BLaER1 (cell line): Measurements from ENCODE around the gene NGEF.

ENCODE experiments used
- H3K27ac ChIP-seq: shearing (Covaris generic); formaldehyde crosslinking; 2 replicates; pipeline ENCODE4 v1.8.1; 2022
- H3K27me3 ChIP-seq: shearing (Covaris generic); formaldehyde crosslinking; 2 replicates; pipeline ENCODE4 v1.8.1; 2022
- H3K36me3 ChIP-seq: shearing (Covaris generic); formaldehyde crosslinking; 2 replicates; pipeline ENCODE4 v1.8.1; 2022
- H3K4me1 ChIP-seq: shearing (Covaris generic); formaldehyde crosslinking; 2 replicates; pipeline ENCODE4 v1.8.1; 2022
- H3K4me2 ChIP-seq: shearing (Covaris generic); formaldehyde crosslinking; 2 replicates; pipeline ENCODE4 v1.8.1; 2022
- H3K4me3 ChIP-seq: shearing (Covaris generic); formaldehyde crosslinking; 2 replicates; pipeline ENCODE4 v1.8.1; 2022
- H3K9ac ChIP-seq: shearing (Covaris generic); formaldehyde crosslinking; 2 replicates; pipeline ENCODE4 v1.8.1; 2022
- H3K9me3 ChIP-seq: shearing (Covaris generic); formaldehyde crosslinking; 2 replicates; pipeline ENCODE4 v1.8.1; 2022
- H4K20me1 ChIP-seq: shearing (Covaris generic); formaldehyde crosslinking; 2 replicates; pipeline ENCODE4 v1.8.1; 2022
- Cebpa-rat ChIP-seq: shearing (Covaris generic); IDR thresholded peaks from 2 replicates; pipeline ENCODE4 v1.8.1; 2022

The NGEF gene

DNA sequence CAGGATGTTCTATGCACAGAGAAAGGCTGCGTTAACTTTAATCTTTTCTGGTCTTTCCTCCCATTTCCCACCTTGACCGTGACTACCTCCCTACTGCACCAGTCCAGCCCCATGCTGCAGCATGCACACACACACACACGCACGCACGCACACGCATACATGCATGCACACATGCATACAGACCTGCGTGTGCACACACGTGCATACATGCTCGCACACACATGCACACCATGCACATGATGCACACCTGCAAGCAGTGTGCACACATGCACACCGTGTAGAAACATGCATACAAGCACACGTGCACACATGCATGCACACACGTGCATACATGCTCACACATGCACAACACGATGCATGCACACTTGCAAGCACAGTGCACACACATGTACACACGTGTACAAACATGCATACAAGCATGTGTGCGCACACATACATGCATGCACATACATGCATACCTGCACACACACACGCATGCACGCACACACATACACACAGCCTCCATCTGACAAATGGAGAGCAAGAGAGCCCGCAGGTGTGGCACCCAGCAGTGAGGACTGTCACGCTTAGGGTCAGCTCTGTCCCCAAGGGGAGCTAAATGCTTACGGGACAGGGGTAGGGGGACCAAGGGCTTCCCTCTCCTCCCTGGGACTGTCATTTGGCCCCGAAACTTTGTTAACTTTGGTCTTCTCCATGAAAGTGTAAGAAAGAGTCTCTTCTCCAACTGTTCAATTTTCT is 124.8 kb downstream of the NGEF start:
- Histone ChIP-seq H3K27me3 (no peaks in the 10 kb centered on the region), H3K9me3 (no peaks in the 10 kb centered on the region), H4K20me1 (no peaks in the 10 kb centered on the region), H3K9ac (no peak overlapping the region), H3K4me2 (no peak overlapping the region), H3K4me3 (no peak overlapping the region), H3K4me1 (peaks cover 13% of the 10 kb centered on the region), H3K36me3 (no peaks in the 10 kb centered on the region), H3K27ac (no peak overlapping the region)
- no peak for TF ChIP-seq Cebpa-rat

DNA sequence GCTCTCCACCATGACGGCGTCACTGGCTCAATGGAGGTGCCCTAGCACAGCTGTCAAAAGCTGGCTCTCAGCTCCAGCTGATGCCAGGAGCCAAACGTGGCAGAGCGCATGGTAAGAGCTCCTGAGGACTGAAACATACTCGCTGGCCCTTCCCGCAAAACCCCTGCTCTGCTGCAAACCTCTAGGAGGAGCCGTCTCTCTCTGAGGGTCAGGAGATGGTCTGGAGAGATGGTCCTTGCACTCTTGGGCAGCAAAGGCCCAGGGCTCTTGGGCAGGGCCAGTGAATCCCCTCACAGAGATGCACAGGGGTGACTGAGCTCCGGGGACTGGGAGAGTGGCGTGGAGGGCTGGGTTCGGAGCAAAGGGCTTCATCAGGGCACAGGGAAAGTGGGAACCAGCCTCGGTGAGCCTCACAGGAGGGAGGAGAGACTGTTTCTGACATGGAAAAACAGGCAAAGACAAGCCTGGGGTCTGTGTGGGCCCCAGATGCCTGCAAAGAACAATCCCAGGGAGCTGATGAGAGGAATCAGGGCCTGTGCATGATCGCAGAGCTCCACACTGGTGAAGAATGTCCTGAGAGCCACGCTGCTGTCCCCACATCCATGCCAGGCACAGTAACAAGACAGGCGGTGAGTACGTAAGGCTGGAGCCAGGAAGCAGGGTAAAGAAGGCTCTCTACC is 125.7 kb downstream of the NGEF start:
- no peaks in the 10 kb centered on the region for H4K20me1 ChIP-seq

DNA sequence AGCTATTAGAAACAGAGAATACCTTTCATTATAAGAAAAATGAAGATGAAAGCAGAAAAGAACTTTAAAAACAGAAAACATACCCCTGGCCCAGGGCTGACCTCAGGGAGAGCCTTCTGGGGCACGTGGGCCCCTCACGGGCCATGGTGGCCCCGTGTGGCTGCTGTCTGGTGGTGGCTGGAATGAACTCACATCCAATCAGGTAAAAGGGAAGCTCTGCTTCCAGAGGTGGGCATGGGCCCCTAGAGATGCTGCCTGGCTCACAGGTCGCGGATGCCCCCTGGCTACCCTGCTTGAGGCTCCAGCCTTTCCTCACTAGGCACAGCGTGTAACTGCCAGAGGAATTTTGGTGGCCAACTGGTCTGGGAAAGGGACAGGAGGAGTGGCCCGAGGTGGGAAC is 126.4 kb downstream of the NGEF start:
- Histone ChIP-seq H3K9ac (no peak overlapping the region), H3K27ac (no peak overlapping the region), H3K27me3 (no peaks in the 10 kb centered on the region), H4K20me1 (no peaks in the 10 kb centered on the region), H3K9me3 (no peaks in the 10 kb centered on the region), H3K4me2 (no peak overlapping the region), H3K4me1 (peaks cover 13% of the 10 kb centered on the region), H3K36me3 (no peaks in the 10 kb centered on the region), H3K4me3 (no peak overlapping the region)
- TF ChIP-seq Cebpa-rat: no peak

More for the DNA sequence above, 125.7 kb downstream of the NGEF start:
- Histone ChIP-seq H3K4me3 (no peak overlapping the region), H3K9ac (no peak overlapping the region), H3K4me2 (no peak overlapping the region), H3K4me1 (peaks cover 13% of the 10 kb centered on the region), H3K36me3 (no peaks in the 10 kb centered on the region), H3K27ac (no peak overlapping the region), H3K9me3 (no peaks in the 10 kb centered on the region), H3K27me3 (no peaks in the 10 kb centered on the region)
- TF ChIP-seq Cebpa-rat: no peak

- no peaks in the 10 kb centered on the region for H3K9me3 ChIP-seq
- H3K27me3 ChIP-seq: no peaks in the 10 kb centered on the region
- no peak overlapping the region for H3K27ac ChIP-seq
- TF ChIP-seq Cebpa-rat: no peak
- peaks cover 8% of the 10 kb centered on the region for H3K4me1 ChIP-seq
- H3K4me3 ChIP-seq: no peak overlapping the region
- no peaks in the 10 kb centered on the region for H3K36me3 ChIP-seq
- H3K9ac ChIP-seq: no peak overlapping the region
- no peak overlapping the region for H3K4me2 ChIP-seq
- no peaks in the 10 kb centered on the region for H4K20me1 ChIP-seq
Measured at GRCh38 chr2:232886176-232886575, 126.9 kb downstream of the NGEF start.

GRCh38 chr2:232885264-232885961 is 127.6 kb downstream of the NGEF start:
- Histone ChIP-seq H3K4me2 (no peak overlapping the region), H3K9ac (no peak overlapping the region)

DNA sequence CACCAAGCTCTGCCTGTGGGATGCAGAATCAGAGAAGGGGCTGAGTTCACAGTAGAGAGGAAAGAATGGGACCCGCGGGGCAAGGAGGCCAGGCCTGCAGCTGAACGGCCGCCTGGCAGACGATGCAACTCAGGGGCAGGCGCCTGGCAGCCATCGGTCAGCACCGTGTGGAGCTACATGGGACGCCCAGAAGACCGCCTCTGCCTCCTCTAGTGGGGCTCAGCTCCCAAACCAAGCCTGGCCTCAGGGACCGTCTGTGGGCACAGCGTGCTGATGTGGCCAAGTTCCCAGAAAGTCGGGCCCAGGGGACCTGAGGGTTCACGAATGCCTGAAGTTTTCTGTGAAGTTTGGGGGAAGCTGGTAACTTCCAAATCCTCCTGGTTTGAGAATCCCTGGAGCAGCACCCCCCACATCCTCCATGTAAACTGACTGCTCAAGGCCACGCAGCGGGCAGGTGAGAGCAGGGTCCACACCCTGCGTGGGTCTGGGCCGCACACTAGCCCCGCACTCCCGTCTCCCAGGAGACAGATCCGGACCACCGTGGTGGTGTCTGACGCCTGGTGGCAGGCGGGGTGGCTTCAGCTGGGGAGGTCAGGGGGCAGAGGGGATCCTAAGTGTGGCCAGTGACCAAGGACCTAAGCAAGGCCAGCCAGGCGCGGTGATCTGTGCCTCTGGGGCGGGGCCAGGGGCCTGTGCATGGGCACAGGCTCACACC is 128.3 kb downstream of the NGEF start:
- no peak overlapping the region for H3K9ac ChIP-seq
- no peak overlapping the region for H3K4me3 ChIP-seq
- no peaks in the 10 kb centered on the region for H3K27me3 ChIP-seq
- H3K4me2 ChIP-seq: no peak overlapping the region
- no peaks in the 10 kb centered on the region for H3K9me3 ChIP-seq
- no peaks in the 10 kb centered on the region for H3K36me3 ChIP-seq
- H4K20me1 ChIP-seq: no peaks in the 10 kb centered on the region
- no peak overlapping the region for H3K27ac ChIP-seq
- peaks cover 9% of the 10 kb centered on the region for H3K4me1 ChIP-seq
- no peak for TF ChIP-seq Cebpa-rat

More at GRCh38 chr2:232885264-232885961, 127.6 kb downstream of the NGEF start:
- Histone ChIP-seq H3K4me3 (no peak overlapping the region), H3K36me3 (no peaks in the 10 kb centered on the region), H3K27ac (no peak overlapping the region), H3K9me3 (no peaks in the 10 kb centered on the region), H3K4me1 (peaks cover 8% of the 10 kb centered on the region), H4K20me1 (no peaks in the 10 kb centered on the region), H3K27me3 (no peaks in the 10 kb centered on the region)
- TF ChIP-seq Cebpa-rat: no peak

DNA sequence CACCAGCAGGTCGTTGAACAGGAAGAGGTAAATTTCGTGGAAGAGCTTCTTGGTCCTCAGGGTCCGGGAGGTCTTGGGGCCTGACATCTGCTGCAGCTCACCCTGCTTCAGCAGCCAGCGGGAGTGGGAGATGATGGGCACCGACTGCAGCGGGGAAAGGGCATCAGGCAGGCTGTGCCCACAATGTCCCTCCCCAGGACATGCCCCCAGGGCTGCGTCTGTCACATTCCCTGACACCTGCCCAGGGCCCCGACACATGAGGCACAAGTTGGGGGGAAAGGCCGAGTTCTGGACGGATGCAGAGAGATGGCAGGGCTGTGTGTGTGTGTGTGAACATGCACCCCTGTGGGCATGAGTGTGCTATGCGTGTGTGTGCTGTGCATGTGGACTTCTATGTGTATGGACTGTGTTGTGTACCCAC is 129.0 kb downstream of the NGEF start:
- H3K9ac ChIP-seq: no peak overlapping the region
- no peaks in the 10 kb centered on the region for H3K36me3 ChIP-seq
- no peak overlapping the region for H3K4me2 ChIP-seq
- TF ChIP-seq Cebpa-rat: no peak
- H3K9me3 ChIP-seq: no peaks in the 10 kb centered on the region
- no peaks in the 10 kb centered on the region for H4K20me1 ChIP-seq
- H3K4me3 ChIP-seq: no peak overlapping the region
- no peak overlapping the region for H3K27ac ChIP-seq
- H3K4me1 ChIP-seq: peaks cover 9% of the 10 kb centered on the region
- no peaks in the 10 kb centered on the region for H3K27me3 ChIP-seq

DNA sequence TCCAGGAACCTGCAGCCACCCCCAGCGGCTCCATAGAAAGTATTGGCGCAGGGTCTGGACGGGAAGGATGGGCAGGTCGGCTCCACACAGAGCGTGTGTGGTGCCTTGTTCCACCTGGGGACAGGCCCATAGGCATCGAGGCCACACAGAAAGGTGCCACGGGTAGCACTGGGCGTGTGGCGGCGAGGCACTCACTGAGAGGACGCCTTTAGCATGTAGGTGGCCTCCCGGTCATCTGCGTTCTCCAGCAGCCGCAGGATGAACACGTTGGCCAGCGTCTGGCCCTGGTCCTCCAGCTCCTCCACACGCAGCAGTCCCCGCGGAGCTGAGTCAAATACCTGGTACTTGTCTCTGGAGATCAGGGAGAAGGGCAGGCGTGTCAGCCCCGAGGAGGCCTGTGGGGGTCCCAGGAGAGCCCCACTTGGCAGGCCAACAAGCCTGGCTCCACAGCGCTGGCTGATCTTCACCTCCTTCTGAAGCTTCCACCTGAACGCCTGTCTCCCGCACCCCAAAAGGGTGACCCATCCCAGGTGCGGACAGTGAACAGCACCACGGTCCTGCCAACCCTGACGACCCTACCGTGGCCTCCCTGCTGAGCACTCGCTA is 129.8 kb downstream of the NGEF start:
- no peak overlapping the region for H3K4me3 ChIP-seq
- no peaks in the 10 kb centered on the region for H3K36me3 ChIP-seq
- no peaks in the 10 kb centered on the region for H4K20me1 ChIP-seq
- no peak overlapping the region for H3K27ac ChIP-seq
- no peak overlapping the region for H3K9ac ChIP-seq
- H3K27me3 ChIP-seq: peaks cover 8% of the 10 kb centered on the region
- H3K9me3 ChIP-seq: no peaks in the 10 kb centered on the region
- H3K4me2 ChIP-seq: no peak overlapping the region
- TF ChIP-seq Cebpa-rat: no peak
- peaks cover 9% of the 10 kb centered on the region for H3K4me1 ChIP-seq

- H3K27ac ChIP-seq: no peak overlapping the region
- H4K20me1 ChIP-seq: no peaks in the 10 kb centered on the region; the same call in 1 of the 2 replicates
- no peaks in the 10 kb centered on the region for H3K36me3 ChIP-seq
- H3K4me1 ChIP-seq: peaks cover 9% of the 10 kb centered on the region
- no peak for TF ChIP-seq Cebpa-rat
- H3K27me3 ChIP-seq: peaks cover 14% of the 10 kb centered on the region
- H3K4me3 ChIP-seq: no peak overlapping the region
- H3K9me3 ChIP-seq: no peaks in the 10 kb centered on the region
- H3K9ac ChIP-seq: no peak overlapping the region
- no peak overlapping the region for H3K4me2 ChIP-seq
Measured at GRCh38 chr2:232882505-232883115, 130.4 kb downstream of the NGEF start.
